Measurements from ENCODE around the gene SYF2.
"Not testable (repeated sequence)": the region's sequence is repeated elsewhere in the genome, so short reads cannot be mapped to it uniquely, and the experiment has no call there.

The SYF2 gene

GRCh38 chr1:25245809-25246599 is 13.7 kb upstream of the SYF2 start:
- DNase-seq, result no peak

- no peak for DNase-seq
Measured at GRCh38 chr1:25245393-25245792, 13.1 kb upstream of the SYF2 start.

GRCh38 chr1:25243907-25244306 is 11.6 kb upstream of the SYF2 start:
- no peak for DNase-seq

- peak; percentile 92 for DNase-seq
Measured at GRCh38 chr1:25239681-25240541, 7.6 kb upstream of the SYF2 start.

- no peak for DNase-seq
Measured at GRCh38 chr1:25238046-25238445, 5.7 kb upstream of the SYF2 start.

- DNase-seq, result not testable (repeated sequence)
Measured at GRCh38 chr1:25236261-25236660, 4.0 kb upstream of the SYF2 start.

- DNase-seq, result not testable (repeated sequence)
Measured at GRCh38 chr1:25235411-25235810, 3.1 kb upstream of the SYF2 start.

GRCh38 chr1:25232866-25233784 is 823 bp upstream of the SYF2 start:
- DNase-seq, result peak; percentile 63

- no peak for DNase-seq
Measured at GRCh38 chr1:25223471-25223870, 8.8 kb downstream of the SYF2 start.

- DNase-seq, result no peak
Measured at GRCh38 chr1:25222606-25223005, 9.7 kb downstream of the SYF2 start.

GRCh38 chr1:25220666-25221065 is 11.6 kb downstream of the SYF2 start:
- no peak for DNase-seq

GRCh38 chr1:25219661-25220251 is 12.5 kb downstream of the SYF2 start:
- DNase-seq, result no peak

GRCh38 chr1:25217598-25218232 is 14.6 kb downstream of the SYF2 start:
- no peak for DNase-seq

GRCh38 chr1:25217015-25217414 is 15.3 kb downstream of the SYF2 start:
- no peak for DNase-seq

- DNase-seq, result no peak
Measured at GRCh38 chr1:25216123-25216522, 16.2 kb downstream of the SYF2 start.

- no peak for DNase-seq
Measured at GRCh38 chr1:25212725-25213124, 19.6 kb downstream of the SYF2 start.

GRCh38 chr1:25210728-25211127 is 21.6 kb downstream of the SYF2 start:
- no peak for DNase-seq

GRCh38 chr1:25209516-25209915 is 22.8 kb downstream of the SYF2 start:
- no peak for DNase-seq

- DNase-seq, result no peak
Measured at GRCh38 chr1:25208561-25209222, 23.6 kb downstream of the SYF2 start.

- DNase-seq, result no peak
Measured at GRCh38 chr1:25208092-25208491, 24.2 kb downstream of the SYF2 start.

GRCh38 chr1:25206201-25206600 is 26.1 kb downstream of the SYF2 start:
- DNase-seq, result no peak

- no peak for DNase-seq
Measured at GRCh38 chr1:25205786-25206185, 26.5 kb downstream of the SYF2 start.
